Measurements from ENCODE around the gene HELZ2. TPM values are rescaled to one million over a fixed set of nuclear protein-coding genes. Genes with fewer than 3 reads are reported as not detected.

Gene HELZ2
- total RNA-seq, 3 donors from 2014 or later, result 35.4 to 49.3 (median 36.2) TPM

- intact Hi-C loops (cut with DNase I, micrococcal nuclease), result no loop called here
- no peak for TF ChIP-seq CTCF (IDR thresholded peaks at IDR 0.05)
- Histone ChIP-seq H3K36me3 (ENCODE audit: low read depth) (no peaks in the 10 kb centered on the region), H3K4me1 (ENCODE audit: low read depth) (peaks cover 33% of the 10 kb centered on the region), H3K4me3 (no peak overlapping the region), H3K9me3 (no peaks in the 10 kb centered on the region)
- DNase-seq (peak; percentile 82 to 90 (median 84)), ATAC-seq (peak; percentile 86)
Measured at GRCh38 chr20:63544958-63545516, 29.0 kb downstream of the HELZ2 start.

GRCh38 chr20:63544241-63544957 is 29.6 kb downstream of the HELZ2 start:
- ATAC-seq (peak; percentile 11), DNase-seq (no peak)
- TF ChIP-seq CTCF (IDR thresholded peaks at IDR 0.05), result no peak
- intact Hi-C loops (cut with DNase I, micrococcal nuclease), result no loop called here
- Histone ChIP-seq H3K9me3 (no peaks in the 10 kb centered on the region), H3K4me3 (no peak overlapping the region), H3K36me3 (ENCODE audit: low read depth) (no peaks in the 10 kb centered on the region), H3K4me1 (ENCODE audit: low read depth) (peaks cover 34% of the 10 kb centered on the region)

GRCh38 chr20:63543733-63544132 is 30.3 kb downstream of the HELZ2 start:
- DNase-seq, result no peak
- no peak for ATAC-seq
- intact Hi-C loops (cut with DNase I, micrococcal nuclease), result no loop called here
- Histone ChIP-seq H3K9me3 (no peaks in the 10 kb centered on the region), H3K4me3 (no peak overlapping the region), H3K36me3 (ENCODE audit: low read depth) (no peaks in the 10 kb centered on the region), H3K4me1 (ENCODE audit: low read depth) (peaks cover 40% of the 10 kb centered on the region)
- TF ChIP-seq CTCF (IDR thresholded peaks at IDR 0.05), result no peak

GRCh38 chr20:63543131-63543530 is 30.9 kb downstream of the HELZ2 start:
- Histone ChIP-seq H3K4me3 (no peak overlapping the region), H3K9me3 (no peaks in the 10 kb centered on the region), H3K36me3 (ENCODE audit: low read depth) (no peaks in the 10 kb centered on the region), H3K4me1 (ENCODE audit: low read depth) (peaks cover 46% of the 10 kb centered on the region)
- TF ChIP-seq CTCF (IDR thresholded peaks at IDR 0.05), result no peak
- ATAC-seq (no peak), DNase-seq (no peak)
- intact Hi-C loops (cut with DNase I, micrococcal nuclease), result no loop called here

- DNase-seq (no peak), ATAC-seq (no peak)
- intact Hi-C loops (cut with DNase I, micrococcal nuclease), result no loop called here
- H3K36me3 ChIP-seq (ENCODE audit: low read depth), result no peaks in the 10 kb centered on the region
- no peak overlapping the region for H3K4me3 ChIP-seq
- H3K9me3 ChIP-seq, result no peaks in the 10 kb centered on the region
- no peak for TF ChIP-seq CTCF (IDR thresholded peaks at IDR 0.05)
- peaks cover 50% of the 10 kb centered on the region for H3K4me1 ChIP-seq (ENCODE audit: low read depth)
Measured at GRCh38 chr20:63542696-63543095, 31.3 kb downstream of the HELZ2 start.

All from mucosa of descending colon (tissue), 3 donors.